ENCODE measurements around the gene CYTH1. TPM values are rescaled to one million over a fixed set of nuclear protein-coding genes. Genes with fewer than 3 reads are reported as not detected.

Gene CYTH1
- polyA plus RNA-seq, 1 donor: 28.6 TPM

DNA sequence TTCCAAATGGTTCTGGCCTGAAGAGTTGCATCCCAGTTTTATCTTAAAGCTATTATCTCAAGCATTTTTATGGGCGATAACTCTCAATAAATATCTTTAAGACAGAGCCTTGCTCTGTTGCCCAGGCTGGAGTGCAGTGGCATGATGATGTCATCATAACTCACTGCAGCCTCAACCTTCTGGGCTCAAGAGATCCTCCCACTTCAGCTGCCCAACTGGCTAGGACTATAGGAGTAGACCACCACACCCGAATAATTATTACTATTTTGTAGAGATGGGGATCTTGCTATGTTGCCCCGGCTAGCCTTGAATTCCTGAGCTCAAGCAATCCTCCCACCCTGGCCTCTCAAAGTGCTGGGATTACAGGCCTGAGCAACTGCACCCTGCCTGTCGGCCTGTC, 26.1 kb upstream of the CYTH1 start:
- no peak for DNase-seq

DNA sequence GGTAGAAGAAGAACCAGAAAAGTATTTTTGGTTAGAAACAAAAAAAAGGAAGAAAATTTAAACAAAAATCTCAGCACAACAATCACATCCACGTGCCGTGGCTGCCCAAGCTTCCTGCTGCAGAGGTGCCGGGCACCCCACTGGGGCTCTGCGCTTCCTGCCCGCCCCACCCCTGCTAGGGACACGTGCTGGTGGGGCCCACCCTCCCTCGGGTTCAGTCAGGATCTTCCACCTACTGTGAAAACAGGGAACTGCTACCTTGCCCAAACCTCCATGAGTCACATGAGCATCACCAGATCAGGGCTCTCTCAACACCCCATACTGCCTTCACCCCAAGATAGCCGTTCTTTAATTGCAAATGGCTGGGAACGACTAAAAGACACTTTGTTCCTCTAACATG, 24.4 kb upstream of the CYTH1 start:
- DNase-seq: no peak

DNA sequence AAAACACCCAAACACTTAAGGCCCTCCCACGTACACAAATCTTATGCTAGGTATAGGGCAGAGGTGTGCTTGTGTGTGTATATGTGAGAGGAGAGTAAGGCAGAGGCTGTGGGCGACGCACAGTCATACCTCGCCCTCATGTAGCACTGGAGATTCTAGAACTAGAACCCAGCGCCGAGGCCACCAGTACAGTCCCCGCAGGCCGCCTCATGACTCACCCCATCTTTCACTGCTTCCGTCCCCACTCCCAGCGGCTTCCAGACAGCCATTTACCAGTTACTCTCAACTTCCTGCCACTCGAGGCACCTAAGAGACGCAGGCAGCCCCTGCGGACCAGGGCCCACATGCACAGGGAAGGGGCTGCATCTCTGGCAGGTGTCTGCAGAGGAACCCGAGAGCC, 23.2 kb upstream of the CYTH1 start:
- DNase-seq: no peak

DNA sequence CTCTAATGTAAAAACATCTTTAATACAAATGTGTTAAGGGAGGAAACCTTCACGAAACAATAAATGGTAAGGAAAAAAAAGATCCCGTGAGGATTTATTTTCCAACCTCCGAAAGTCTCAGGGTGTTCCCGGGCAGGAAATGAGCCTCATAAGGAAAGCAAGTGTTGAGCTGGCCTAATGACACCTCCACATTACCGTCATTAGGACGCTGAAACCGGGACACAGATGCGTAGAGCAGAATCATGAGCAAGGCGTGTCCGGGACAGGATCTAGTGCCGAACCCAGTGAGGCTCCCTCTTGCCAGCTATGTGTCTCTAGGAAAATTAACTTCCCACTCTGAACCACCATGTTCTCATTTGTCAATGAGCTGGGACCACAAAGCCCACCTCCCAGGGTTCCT, 22.7 kb upstream of the CYTH1 start:
- no peak for DNase-seq

DNA sequence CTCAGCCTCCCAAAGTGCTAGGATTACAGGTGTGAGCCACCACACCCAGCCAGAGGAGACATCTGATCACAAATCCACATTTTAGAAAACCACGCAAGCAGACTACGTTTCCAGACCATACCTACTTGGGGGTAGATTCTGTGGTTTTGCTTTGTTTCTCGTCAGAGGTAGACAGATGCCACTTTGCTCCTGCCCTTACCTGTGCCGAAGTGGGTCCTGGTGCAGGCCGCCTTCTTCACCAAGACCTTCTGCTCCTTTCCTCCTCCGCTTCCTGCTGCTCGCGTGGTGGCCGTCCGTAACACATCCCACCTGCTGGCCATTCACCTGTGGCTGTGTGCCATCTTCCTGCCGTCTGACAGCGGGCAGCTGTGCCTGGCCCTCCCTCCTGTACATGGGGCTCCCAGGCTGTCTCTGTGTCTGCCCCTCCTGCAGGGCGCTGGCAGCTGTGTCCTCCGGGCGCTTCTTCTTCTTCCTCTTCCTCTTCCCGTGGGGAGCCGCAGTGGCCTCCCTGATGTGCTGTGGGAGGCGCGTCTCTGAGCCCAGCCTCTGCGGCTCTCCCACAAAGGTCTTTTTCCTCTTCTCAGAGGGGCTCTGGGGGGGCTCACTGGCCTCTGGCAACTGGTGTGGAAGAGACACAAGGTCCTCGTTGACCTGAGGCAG, 21.2 kb upstream of the CYTH1 start:
- no peak for DNase-seq

DNA sequence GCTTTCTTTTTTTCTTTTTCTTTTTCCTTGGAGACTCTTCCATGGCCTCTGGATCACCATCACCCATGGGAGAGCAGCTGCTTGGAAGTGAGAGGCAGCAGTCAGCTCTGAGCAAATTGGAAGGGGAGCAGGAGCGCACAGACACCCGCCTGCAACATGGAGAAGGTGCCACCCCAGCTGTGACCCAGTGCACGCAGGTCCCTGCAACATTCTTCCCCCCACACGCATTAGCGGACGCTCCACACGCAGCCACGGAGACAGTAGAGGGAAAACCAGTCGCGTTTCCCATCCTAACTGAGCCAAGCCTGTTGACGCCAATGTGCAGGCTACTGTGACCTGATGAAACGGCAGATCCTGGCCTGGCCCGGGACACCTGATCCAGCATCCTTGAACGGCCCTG, 20.4 kb upstream of the CYTH1 start:
- no peak for DNase-seq

DNA sequence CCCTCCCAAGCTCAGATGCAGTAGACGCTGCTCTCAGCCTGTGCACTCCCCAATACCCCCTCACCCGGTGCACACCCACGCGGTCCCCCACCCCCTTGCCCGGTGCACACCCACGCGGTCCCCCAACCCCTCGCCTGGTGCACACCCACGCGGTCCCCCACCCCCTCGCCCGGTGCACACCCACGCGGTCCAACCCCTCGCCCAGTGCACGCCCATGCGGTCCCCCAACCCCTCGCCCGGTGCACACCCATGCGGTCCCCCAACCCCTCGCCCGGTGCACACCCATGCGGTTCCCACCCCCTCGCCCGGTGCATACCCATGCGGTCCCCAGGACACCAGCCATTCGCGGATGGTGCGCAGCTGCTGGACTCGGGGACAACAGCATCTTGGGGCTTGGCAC, 19.9 kb upstream of the CYTH1 start:
- no peak for DNase-seq

DNA sequence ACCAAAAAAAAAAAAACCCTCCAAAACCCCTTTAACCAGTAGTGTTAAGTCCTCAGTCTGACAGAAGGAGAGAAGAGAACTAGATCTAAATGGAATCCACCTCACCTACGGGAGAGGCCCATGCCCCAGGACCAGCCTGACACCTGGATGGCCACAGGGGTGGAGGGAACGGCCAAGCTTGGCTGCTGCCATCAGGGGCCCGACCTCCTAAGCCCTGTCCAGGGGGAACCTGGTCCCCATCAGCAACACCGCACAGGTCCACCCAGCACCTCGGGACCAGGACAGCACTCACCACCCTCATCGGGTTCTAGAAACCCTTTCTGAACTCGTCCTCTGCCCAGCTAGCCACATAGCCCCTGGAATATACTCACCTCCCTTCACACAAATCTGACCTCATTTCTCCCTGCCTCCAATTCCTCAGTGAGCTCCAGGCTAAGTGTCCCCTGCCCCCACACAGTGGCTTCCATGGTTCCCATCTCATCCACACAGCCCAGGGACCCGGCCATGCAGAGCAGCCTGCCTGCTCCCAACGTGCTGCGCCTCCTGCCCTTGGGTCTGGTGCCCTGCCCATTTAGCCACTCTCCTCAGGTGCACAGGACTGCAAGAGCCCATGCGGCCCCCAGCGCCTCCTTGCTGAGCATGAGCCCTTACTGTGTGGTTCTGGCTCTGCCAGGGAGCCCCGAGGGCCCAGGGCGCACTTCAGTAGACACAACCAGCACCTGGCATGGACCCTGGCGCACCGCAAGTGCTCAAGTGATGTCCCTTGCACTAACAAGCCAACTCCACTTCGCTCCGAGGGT, 18.3 kb upstream of the CYTH1 start:
- DNase-seq: no peak

DNA sequence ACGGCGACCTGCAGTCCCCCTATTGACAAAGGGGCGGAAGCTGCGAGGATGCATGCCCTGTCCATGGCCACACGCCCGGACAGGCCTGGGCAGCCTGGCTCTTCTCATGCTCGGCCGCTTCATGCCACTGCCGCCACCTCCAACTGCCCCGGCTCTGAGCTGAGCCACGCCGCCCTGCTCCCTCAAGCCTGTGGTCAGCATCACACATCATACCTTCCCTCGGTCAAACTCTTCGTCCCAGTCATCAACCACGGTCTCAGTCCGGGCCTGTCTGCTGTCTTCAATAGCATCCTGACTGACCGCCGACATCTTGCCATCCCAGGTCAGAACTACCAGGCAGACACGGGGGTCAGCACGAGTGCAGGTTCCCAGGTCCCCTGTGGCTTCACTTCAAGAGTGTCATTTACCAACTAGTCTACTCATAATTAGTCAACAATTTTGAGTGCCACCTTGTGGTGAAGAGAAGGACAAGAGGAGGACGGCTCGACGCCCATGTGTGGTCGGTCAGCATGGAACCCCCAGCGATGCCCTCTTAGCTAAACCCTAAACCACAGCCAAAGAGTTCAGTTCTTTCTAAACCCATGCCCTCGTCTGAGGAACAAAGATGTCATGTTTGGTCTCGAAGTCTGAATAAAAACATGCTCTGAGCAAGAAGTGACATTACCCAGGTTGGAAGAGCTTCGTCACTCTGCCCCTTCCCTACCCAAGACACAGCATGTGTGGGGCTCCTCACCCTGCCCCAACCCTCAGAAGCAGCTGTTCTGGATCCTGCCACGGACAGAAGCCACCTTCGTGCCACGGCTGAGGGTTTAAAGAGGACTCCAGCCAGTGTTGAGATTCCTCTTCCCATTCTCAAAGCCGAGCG, 16.9 kb upstream of the CYTH1 start:
- DNase-seq: no peak

DNA sequence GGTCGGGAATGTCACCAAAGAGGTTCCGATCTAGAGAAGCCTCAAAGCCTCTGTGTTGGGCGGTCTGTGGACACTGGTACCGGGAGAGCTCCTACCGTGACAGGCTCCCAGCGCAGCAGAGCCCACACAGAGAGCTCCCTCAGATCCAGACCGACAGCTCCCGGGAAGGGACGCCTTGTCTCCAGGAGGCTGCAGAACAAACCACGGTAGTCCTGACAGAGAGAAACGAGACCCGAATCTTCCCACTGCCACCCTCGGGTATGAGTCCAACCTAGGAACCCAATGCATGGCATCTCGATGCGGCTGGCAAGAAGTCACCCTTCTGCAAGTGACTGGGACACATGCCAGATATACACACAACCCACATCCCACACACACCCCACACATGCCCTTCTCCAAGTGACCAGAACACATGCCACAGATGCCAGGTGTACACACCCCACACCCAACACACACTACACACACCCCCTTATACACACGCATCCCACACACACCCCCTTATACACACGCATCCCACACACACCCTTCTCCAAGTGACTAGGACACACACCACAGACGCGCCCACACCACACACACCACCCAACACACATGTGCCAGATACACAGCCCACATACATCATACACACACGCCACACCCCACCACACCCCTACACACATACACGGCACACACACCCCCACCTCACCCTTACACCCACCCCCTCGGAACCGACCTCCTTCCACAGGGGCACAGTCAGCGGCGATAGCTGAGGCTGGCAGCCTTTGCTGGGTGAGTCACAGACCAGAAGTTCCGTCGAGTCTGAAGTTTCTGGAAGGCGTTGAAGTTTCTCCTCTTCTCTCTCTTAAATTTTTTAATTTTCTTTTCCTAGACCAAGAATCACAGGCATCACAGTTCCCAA, 15.9 kb upstream of the CYTH1 start:
- DNase-seq: no peak

DNA sequence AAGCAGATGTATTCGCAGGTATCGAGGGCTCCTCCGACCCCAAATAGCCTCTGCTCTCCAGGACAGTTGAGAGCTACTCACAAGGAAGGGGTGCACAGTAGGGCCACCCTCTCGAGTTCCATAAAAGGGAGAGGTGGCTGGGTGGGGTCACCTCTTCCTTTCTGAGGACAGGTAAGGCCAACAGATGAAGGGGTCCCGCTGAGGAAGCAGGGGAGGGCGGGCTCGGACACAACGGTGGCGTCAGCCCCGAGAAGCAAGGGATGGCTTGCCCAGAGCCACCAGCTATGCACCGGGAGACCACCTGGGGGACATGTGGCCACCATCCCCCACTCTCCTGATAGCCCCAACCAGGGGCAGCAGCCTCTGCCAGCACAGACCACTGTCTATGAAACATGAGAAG, 15.1 kb upstream of the CYTH1 start:
- no peak for DNase-seq

DNA sequence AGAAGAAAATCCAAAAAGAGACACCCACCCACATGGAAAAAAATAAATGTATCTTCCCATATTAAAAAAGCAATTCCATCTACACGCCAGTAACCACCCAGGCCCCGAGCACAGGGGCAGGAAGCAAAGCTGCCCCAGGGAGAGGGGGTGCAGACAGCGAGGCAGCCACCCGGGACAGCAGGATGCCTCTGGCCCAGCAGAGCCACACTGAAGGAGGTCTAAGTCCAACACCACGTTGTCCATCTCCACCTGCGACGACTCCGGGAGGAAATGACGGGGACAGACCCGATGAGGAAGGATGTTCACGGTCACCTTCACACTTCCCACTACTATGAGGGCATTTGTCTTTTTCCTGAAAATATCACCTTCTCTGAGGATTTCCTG, 14.4 kb upstream of the CYTH1 start:
- no peak for DNase-seq

DNA sequence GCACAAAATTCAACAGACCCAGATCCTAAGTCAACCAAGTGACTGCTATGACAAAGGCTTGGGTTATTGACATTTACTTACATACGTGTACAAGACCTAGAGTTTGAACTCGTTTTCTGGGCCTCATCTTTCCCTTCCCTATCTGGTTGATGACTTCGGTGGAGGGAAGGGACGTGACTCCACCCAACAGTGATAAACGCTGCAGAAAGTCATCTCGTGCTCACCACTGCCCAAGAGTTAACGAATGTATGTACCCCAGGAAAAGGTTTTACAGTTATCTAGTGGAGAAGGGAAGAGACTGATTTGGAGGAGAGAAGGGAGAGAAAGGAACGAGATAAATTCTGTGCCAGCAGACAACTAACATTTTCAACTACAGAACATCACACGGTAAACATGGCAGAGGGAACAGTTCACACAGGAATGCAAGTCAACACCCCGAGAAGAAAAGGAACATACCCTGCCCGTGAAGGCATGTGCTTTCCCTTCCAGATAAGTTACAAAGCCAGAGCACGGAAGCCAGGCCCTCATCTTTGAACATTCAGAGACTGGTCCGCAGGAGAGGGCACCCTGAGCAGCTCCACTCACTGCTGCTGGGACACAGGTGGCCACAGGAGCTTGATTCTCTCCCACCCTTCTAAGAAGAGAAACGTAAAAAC, 13.9 kb upstream of the CYTH1 start:
- DNase-seq: no peak

DNA sequence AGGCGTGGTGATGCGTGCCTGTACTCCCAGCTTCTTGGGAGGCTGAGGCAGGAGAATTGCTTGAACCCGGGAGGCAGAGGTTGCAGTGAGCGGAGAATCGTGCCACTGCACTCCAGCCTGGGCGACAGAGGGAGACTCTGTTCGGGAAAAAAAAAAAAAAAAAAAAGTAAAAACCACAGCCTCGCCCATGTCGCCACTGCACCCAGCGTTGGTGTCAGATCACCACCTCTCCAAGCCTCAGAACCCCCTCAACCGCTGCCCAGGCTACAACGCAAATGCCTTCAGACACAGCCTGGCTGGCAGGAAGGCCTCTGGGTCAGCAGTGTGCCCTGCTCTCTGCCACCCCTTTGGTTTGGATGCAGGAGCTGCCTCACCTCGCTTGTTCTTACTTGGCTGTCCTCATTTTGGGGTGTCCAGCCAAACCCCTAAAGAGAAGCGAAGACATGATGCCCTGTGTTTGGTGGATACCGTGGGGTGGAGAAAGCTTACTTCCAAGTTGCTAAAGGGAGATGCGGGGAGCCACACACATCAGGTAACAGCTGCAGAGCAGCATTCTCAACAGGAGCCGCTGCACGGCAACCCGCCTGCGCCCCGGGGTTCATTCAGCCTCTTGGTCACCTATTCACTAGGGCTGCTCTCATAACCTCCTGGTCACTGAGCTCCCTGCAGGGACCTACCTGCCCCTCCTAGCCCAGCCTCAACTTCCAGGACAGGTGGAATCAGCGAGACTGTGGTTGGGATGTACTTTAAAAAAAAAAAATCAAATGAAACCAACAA, 13.0 kb upstream of the CYTH1 start:
- no peak for DNase-seq

DNA sequence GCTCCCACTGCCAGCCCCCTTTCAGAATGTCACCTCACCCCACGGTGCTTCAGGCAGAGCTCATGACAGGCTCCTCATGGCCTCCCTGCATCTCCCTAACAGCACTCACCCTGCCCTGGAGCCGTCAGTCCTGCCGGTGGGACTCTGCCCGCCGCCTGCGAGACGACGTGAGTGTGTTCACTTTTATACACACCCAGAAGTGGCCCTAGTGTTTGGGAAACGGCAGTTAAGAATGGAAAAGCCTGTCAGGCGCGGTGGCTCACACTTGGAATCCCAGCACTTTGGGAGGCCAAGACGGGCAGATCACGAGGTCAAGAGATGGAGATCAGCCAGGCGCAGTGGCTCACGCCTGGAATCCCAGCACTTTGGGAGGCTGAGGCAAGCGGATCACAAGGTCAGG, 12.3 kb upstream of the CYTH1 start:
- no peak for DNase-seq

DNA sequence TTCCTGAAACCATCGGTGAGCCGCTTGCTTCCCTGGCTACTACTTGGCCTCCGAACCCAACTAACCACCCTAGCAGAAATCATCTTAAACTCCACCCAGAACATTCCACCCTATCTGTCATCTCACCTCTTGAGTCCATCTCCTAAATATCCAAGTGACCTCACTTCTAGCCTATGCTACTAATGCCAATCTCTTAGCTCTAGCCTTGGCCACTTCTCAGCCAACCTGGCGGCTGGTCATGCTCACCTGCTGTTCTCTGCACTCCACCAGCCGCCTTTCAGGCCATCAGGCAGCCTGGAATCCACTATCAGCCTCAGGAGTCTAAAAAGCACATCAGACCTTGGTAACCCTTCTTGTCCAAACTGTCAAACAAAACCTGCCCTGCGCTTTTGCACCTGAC, 11.9 kb upstream of the CYTH1 start:
- no peak for DNase-seq

DNA sequence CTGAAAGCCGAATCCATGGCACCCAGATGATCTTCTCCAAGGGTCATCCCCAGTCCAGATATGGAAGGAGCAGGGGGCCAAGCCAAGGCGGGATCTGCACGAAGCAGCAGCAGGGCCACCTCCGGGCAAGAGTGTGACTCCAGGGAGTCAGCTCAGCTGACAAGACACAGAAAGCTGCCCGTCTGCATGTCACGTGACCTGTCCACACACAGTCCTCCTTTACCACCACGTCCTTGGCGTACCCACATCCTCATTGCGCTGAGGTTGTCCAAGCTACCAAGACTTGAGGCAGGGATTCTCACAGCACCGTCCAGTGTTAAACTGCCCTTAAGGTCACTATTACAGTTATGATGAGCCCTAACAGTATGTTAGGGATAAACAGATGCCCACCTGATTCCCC, 11.3 kb upstream of the CYTH1 start:
- no peak for DNase-seq

DNA sequence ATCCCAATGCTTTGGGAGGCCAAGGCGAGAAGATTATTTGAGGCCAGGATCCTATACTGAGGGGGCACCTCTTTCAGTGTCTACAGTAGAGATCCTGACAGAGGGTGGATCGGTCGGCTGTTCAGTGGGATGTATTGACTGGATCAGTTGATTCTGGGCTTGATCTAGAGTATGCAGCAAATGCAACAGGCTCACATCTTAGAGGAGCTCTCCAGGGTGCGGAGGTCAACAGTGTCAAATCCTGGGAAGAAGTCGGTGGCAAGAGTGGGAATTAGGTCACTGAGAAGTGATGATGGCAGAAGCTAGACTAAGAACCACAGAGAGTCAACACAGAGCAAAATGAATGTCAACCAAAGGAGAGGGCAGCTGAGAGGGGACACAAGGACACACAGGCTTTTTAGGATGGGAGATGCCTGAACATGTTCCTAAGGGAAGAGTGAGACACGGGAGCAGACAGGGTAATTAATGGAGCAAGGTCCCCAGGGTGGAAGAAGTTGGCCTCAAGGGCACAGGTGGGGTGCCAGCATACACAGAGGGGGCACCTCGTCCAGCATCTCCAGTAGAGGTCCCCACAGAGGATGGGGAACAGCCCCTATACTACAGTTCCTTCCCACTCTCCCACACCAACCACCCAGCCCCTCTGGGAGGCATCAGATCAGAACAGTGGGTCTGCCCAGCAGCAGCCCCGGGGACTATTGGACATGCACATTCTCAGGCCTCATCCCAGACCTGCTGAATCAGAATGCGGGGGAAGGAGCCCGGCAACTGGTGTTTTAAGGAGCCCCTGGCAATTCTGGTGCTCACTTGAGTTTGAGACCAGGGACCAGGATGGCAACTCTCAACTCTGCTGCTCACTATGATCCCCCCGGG, 10.0 kb upstream of the CYTH1 start:
- DNase-seq: no peak

DNA sequence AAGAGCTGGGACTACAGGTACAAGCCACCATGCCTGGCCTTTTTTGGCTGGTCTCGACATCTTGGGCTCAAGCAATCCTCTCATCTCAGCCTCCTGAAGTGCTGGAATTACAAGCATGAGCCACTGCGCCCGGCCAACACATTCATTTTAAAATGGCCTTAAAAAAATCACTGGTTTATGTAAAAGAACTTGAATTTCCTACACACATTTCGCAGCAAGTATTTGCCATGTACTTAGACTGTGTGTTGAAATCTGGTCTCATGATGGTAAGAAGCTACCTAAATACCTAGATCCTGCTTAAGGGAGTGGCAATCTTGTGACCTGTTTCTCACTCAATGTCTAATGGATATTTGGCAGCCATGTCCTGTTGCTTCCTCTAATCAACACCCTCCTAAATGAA, 8.5 kb upstream of the CYTH1 start:
- DNase-seq: no peak

Data from left kidney (tissue), 2 donors.